Sigmoid colon (tissue), 4 donors: ENCODE data around the gene CFD.

Experiments
- EP300 ChIP-seq, 4 donors: sonication (generic); formaldehyde crosslinking; IDR thresholded peaks; one replicate each; pipeline ENCODE4 v1.6.1; 2017; ENCODE audit warnings: antibody characterized with exemption in 4 of 4
- POLR2A ChIP-seq, 2 donors: fragments of 450-650 bp; IDR thresholded peaks; one replicate each; pipeline ENCODE4 v1.6.1; 2016; ENCODE audit warnings: antibody characterized with exemption in 2 of 2, mild to moderate bottlenecking in 2 of 2, moderate library complexity in 2 of 2
- POLR2AphosphoS5 ChIP-seq, 4 donors: sonication (generic); formaldehyde crosslinking; IDR thresholded peaks; one replicate each; pipeline ENCODE4 v1.6.1; 2017; ENCODE audit warnings: antibody characterized with exemption in 4 of 4
- TF ChIP-seq, protein P1 (sequence below), 4 experiments: fragments of 450-650 bp in 3 of 4; fragments of 200-600 bp in 1 of 4; IDR thresholded peaks; one replicate each; pipeline ENCODE4 v1.5.1; 2016 to 2019; ENCODE audit warnings: antibody characterized with exemption in 4 of 4, mild to moderate bottlenecking in 3 of 4, moderate library complexity in 2 of 4

DNA sequence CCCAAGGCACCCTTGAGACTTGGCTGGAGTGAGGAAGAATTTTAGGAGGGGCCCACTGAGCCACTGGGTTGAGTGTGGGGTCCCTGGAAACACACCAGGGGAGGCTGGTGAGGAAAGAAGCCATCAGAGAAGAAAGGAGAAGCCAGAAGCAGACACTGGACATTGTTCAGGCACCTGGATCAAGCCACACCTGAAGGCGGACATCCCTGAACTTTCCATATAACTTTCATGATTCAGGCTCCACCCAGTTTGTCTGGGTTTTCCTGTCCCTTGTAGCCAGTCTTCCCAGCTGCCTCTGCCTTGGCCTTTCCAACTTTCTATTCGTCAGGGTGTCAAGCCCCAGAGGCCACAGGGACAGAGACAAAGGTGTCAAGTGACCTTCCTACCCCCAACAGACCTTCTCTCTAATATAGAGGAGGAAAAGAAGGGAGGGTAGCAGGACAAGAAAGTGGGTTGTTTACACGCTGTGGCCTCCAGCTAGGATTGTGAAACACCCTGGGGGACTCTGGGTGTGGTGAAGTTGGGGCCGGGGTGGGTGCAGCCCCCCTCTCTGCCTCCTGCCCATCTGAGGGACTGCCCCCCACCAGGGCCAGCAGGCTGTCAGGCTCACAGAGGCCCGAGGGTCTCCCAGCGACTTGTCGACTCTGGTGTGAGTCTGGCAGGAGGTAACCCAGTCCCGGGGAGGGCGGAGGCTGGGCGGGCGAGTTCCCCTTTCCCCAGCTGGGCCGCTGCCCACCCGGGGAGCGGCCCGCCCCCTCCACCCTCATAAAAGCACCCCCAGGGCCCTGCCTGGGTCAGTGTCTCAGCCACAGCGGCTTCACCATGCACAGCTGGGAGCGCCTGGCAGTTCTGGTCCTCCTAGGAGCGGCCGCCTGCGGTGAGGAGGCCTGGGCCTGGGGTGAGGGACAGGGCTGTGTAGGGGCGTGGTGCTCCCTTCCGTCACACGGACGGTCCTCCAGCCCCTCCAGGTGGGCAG, at the start of gene CFD:
- TF ChIP-seq, protein P1, sequence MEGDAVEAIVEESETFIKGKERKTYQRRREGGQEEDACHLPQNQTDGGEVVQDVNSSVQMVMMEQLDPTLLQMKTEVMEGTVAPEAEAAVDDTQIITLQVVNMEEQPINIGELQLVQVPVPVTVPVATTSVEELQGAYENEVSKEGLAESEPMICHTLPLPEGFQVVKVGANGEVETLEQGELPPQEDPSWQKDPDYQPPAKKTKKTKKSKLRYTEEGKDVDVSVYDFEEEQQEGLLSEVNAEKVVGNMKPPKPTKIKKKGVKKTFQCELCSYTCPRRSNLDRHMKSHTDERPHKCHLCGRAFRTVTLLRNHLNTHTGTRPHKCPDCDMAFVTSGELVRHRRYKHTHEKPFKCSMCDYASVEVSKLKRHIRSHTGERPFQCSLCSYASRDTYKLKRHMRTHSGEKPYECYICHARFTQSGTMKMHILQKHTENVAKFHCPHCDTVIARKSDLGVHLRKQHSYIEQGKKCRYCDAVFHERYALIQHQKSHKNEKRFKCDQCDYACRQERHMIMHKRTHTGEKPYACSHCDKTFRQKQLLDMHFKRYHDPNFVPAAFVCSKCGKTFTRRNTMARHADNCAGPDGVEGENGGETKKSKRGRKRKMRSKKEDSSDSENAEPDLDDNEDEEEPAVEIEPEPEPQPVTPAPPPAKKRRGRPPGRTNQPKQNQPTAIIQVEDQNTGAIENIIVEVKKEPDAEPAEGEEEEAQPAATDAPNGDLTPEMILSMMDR (IDR thresholded peaks at IDR 0.05) = no peak
- TF ChIP-seq POLR2A (IDR thresholded peaks at IDR 0.05) (peak in 1 of 2 donors; percentile 46), POLR2AphosphoS5 (IDR thresholded peaks at IDR 0.05) (peak; percentile 52 to 84 (median 74)), EP300 (IDR thresholded peaks at IDR 0.05) (no peak)
